Upper lobe of left lung (tissue), 4 donors: ENCODE data around the gene DMGDH.

Experiments used
- CTCF ChIP-seq, 6 experiments: fragments of 450-650 bp in 4 of 6; fragments of 200-600 bp in 2 of 6; sonication (generic) in 2 of 6; IDR thresholded peaks; one replicate each; pipeline ENCODE4 v1.5.1; 2016 to 2019; ENCODE audit warnings: antibody characterized with exemption in 6 of 6
- EP300 ChIP-seq, 4 donors: sonication (generic); formaldehyde crosslinking; IDR thresholded peaks; one replicate each; pipeline ENCODE4 v1.5.1; 2017; ENCODE audit warnings: antibody characterized with exemption in 4 of 4, control low read depth in 2 of 4
- POLR2A ChIP-seq, 4 donors: fragments of 450-650 bp; IDR thresholded peaks; one replicate each; pipeline ENCODE4 v1.5.1; 2016 to 2017; ENCODE audit warnings: antibody characterized with exemption in 4 of 4, mild to moderate bottlenecking in 2 of 4
- POLR2AphosphoS5 ChIP-seq, 2 donors: sonication (generic); formaldehyde crosslinking; IDR thresholded peaks; one replicate each; pipeline ENCODE4 v1.5.1; 2017; ENCODE audit warnings: antibody characterized with exemption in 2 of 2

- no peak for TF ChIP-seq CTCF (IDR thresholded peaks at IDR 0.05)
- TF ChIP-seq EP300 (IDR thresholded peaks at IDR 0.05) = no peak
- no peak for TF ChIP-seq POLR2A (IDR thresholded peaks at IDR 0.05)
- TF ChIP-seq POLR2AphosphoS5 (IDR thresholded peaks at IDR 0.05) = no peak
Observed at GRCh38 chr5:79091064-79091463, 21.6 kb upstream of the DMGDH start.
